ENCODE measurements around the gene ALOX5AP. TPM values are rescaled to one million over a fixed set of nuclear protein-coding genes. Genes with fewer than 3 reads are reported as not detected.

Gene ALOX5AP
- total and polyA plus RNA-seq, 9 of the 15 experiments (the other 6 are each of a cell fraction or from before 2014, with no cell fraction given) = 0.31 TPM; not detected in 8

- TF ChIP-seq KLF1 (tag; IDR thresholded peaks at IDR 0.05) = no peak
- no peak for TF ChIP-seq ZNF23 (CRISPR knock-in tag; IDR thresholded peaks at IDR 0.05)
- TF ChIP-seq, protein P1, sequence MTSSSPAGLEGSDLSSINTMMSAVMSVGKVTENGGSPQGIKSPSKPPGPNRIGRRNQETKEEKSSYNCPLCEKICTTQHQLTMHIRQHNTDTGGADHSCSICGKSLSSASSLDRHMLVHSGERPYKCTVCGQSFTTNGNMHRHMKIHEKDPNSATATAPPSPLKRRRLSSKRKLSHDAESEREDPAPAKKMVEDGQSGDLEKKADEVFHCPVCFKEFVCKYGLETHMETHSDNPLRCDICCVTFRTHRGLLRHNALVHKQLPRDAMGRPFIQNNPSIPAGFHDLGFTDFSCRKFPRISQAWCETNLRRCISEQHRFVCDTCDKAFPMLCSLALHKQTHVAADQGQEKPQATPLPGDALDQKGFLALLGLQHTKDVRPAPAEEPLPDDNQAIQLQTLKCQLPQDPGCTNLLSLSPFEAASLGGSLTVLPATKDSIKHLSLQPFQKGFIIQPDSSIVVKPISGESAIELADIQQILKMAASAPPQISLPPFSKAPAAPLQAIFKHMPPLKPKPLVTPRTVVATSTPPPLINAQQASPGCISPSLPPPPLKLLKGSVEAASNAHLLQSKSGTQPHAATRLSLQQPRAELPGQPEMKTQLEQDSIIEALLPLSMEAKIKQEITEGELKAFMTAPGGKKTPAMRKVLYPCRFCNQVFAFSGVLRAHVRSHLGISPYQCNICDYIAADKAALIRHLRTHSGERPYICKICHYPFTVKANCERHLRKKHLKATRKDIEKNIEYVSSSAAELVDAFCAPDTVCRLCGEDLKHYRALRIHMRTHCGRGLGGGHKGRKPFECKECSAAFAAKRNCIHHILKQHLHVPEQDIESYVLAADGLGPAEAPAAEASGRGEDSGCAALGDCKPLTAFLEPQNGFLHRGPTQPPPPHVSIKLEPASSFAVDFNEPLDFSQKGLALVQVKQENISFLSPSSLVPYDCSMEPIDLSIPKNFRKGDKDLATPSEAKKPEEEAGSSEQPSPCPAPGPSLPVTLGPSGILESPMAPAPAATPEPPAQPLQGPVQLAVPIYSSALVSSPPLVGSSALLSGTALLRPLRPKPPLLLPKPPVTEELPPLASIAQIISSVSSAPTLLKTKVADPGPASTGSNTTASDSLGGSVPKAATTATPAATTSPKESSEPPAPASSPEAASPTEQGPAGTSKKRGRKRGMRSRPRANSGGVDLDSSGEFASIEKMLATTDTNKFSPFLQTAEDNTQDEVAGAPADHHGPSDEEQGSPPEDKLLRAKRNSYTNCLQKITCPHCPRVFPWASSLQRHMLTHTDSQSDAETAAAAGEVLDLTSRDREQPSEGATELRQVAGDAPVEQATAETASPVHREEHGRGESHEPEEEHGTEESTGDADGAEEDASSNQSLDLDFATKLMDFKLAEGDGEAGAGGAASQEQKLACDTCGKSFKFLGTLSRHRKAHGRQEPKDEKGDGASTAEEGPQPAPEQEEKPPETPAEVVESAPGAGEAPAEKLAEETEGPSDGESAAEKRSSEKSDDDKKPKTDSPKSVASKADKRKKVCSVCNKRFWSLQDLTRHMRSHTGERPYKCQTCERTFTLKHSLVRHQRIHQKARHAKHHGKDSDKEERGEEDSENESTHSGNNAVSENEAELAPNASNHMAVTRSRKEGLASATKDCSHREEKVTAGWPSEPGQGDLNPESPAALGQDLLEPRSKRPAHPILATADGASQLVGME (CRISPR knock-in tag; IDR thresholded peaks at IDR 0.05) = no peak
- TF ChIP-seq, protein P2, sequence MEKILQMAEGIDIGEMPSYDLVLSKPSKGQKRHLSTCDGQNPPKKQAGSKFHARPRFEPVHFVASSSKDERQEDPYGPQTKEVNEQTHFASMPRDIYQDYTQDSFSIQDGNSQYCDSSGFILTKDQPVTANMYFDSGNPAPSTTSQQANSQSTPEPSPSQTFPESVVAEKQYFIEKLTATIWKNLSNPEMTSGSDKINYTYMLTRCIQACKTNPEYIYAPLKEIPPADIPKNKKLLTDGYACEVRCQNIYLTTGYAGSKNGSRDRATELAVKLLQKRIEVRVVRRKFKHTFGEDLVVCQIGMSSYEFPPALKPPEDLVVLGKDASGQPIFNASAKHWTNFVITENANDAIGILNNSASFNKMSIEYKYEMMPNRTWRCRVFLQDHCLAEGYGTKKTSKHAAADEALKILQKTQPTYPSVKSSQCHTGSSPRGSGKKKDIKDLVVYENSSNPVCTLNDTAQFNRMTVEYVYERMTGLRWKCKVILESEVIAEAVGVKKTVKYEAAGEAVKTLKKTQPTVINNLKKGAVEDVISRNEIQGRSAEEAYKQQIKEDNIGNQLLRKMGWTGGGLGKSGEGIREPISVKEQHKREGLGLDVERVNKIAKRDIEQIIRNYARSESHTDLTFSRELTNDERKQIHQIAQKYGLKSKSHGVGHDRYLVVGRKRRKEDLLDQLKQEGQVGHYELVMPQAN (IDR thresholded peaks at IDR 0.05; ENCODE audit: borderline replicate concordance) = no peak
- TF ChIP-seq ZC3H4 (CRISPR knock-in tag; IDR thresholded peaks at IDR 0.05; ENCODE audit: borderline replicate concordance) = no peak
- no peak for TF ChIP-seq PHF20 (IDR thresholded peaks at IDR 0.05; ENCODE audit: partially characterized antibody)
- no peak for TF ChIP-seq HMG20B (CRISPR knock-in tag; IDR thresholded peaks at IDR 0.05)
- no peak for TF ChIP-seq BCL6 (CRISPR knock-in tag; IDR thresholded peaks at IDR 0.05)
- no peak for TF ChIP-seq TGIF2 (CRISPR knock-in tag; IDR thresholded peaks at IDR 0.05)
- TF ChIP-seq ATF6 (CRISPR knock-in tag; IDR thresholded peaks at IDR 0.05) = no peak
- TF ChIP-seq DIDO1 (tag; IDR thresholded peaks at IDR 0.05; ENCODE audit: low read depth) = no peak
- TF ChIP-seq ZNF175 (CRISPR knock-in tag; IDR thresholded peaks at IDR 0.05; ENCODE audit: low read depth) = no peak
- TF ChIP-seq TAF9B (IDR thresholded peaks at IDR 0.05; ENCODE audit: partially characterized antibody) = no peak
- TF ChIP-seq HDAC8 (tag; IDR thresholded peaks at IDR 0.05) = no peak
- TF ChIP-seq GATAD2A (IDR thresholded peaks at IDR 0.05) = no peak
- TF ChIP-seq NR1H2 (CRISPR knock-in tag; IDR thresholded peaks at IDR 0.05) = no peak
- peak; percentile 98 for TF ChIP-seq SPI1 (IDR thresholded peaks at IDR 0.05; ENCODE audit: borderline replicate concordance, low read depth, low read length)
- no peak for TF ChIP-seq ZFX (CRISPR knock-in tag; IDR thresholded peaks at IDR 0.05)
- no peak for TF ChIP-seq MAFK (IDR thresholded peaks at IDR 0.05; ENCODE audit: low read length)
Measured at GRCh38 chr13:30712536-30713532, 22.5 kb upstream of the ALOX5AP start (continued).

Measured in K562 (cell line).